Right lobe of liver (tissue), 4 donors: ENCODE results near the gene C5orf46.

Source experiments
- POLR2A ChIP-seq: fragments of 450-650 bp; IDR thresholded peaks from one replicate; pipeline ENCODE4 v1.6.1; 2017; ENCODE audit warnings: antibody characterized with exemption, mild to moderate bottlenecking
- TF ChIP-seq, protein P1 (sequence below), 4 donors: fragments of 200-600 bp in 3 of 4; fragments of 450-650 bp in 1 of 4; IDR thresholded peaks; one replicate each; pipeline versions ENCODE4 v1.5.1 to v1.8.0; 2016 to 2022; ENCODE audit warnings: antibody characterized with exemption in 4 of 4, mild to moderate bottlenecking in 2 of 4
- donor health status: DM: no; HTN: no; CAD: no.
- donor health status: DM: no; HTN: no; CAD: no.
- donor health status: DM: no; HTN: yes; CAD: no.

DNA sequence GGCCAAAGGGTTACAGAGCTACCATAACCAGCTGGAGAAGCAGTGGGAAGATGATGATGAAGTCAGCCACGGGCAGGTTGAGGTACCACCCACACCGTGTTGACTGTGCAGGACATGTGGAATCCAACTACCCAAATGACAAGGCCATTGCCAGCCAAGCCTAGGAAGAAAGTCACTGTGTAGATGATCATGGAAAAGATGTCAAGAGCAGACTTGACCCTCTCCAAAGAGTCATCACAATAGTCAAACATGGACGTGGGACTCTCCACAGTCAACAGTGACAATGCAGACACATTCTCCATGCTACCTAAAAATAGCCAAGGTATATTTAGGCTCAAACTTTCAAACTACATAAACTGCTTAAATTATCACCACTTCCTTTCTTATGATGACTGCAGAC lies 54.0 kb downstream of the C5orf46 start:
- TF ChIP-seq, protein P1, sequence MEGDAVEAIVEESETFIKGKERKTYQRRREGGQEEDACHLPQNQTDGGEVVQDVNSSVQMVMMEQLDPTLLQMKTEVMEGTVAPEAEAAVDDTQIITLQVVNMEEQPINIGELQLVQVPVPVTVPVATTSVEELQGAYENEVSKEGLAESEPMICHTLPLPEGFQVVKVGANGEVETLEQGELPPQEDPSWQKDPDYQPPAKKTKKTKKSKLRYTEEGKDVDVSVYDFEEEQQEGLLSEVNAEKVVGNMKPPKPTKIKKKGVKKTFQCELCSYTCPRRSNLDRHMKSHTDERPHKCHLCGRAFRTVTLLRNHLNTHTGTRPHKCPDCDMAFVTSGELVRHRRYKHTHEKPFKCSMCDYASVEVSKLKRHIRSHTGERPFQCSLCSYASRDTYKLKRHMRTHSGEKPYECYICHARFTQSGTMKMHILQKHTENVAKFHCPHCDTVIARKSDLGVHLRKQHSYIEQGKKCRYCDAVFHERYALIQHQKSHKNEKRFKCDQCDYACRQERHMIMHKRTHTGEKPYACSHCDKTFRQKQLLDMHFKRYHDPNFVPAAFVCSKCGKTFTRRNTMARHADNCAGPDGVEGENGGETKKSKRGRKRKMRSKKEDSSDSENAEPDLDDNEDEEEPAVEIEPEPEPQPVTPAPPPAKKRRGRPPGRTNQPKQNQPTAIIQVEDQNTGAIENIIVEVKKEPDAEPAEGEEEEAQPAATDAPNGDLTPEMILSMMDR (IDR thresholded peaks at IDR 0.05) = no peak
- TF ChIP-seq POLR2A = no peak
